K562 (cell line): ENCODE data around the gene FA2H. TPM values are rescaled to one million over a fixed set of nuclear protein-coding genes. Genes with fewer than 3 reads are reported as not detected.

Source experiments
- ATAC-seq: fragments of 200-7000 bp; cut with Tn5 transposase; 3 replicates; pipeline ENCODE4 v1.9.1; 2020; ENCODE audit warnings: moderate library complexity
- BruUV-seq: library from RNA; stranded (reverse); fragments of 400-500 nt; replicated peaks from 2 replicates; lab custom pipeline; 2021; lab: Mats Ljungman, UMichigan
- CTCF ChIA-PET: fragments of 300-600 bp; formaldehyde crosslinking; extraction: SDS; loops from one replicate; lab custom pipeline; 2021; ENCODE audit warnings: low intra/inter-chr PET ratio; lab: Yijun Ruan, JAX
- POLR2A ChIA-PET: fragments of 300-600, 350-650 bp; sonication (Branson Sonifier 250); formaldehyde crosslinking; extraction: SDS; loops from one replicate; lab custom pipeline; 2021; ENCODE audit warnings: antibody characterized with exemption, inconsistent platforms; lab: Yijun Ruan, JAX
- DNase-seq, 4 experiments: peaks; one replicate each; pipeline versions ENCODE4 v3.0.0 to v3.0.0-alpha.2; 2011 to 2018; ENCODE audit warnings: low spot score in 3 of 4, mixed read lengths in 3 of 4; ENCODE audit errors: extremely low read depth in 1 of 4
- FAIRE-seq: peaks from 2 replicates; lab custom pipeline; 2011; peaks lifted over from hg19 to GRCh38; lab: Jason Lieb, UNC
- H2AFZ ChIP-seq: 2 replicates; pipeline ENCODE4 v1.6.0; 2011; ENCODE audit warnings: low read depth, low read length, control low read depth, inconsistent platforms
- H3K27ac ChIP-seq: fragments of 200-600 bp; 3 replicates; pipeline ENCODE4 v1.8.0; 2011; ENCODE audit warnings: low read depth, mild to moderate bottlenecking, control low read depth, inconsistent platforms, low read length, moderate library complexity, mixed read lengths; ENCODE audit errors: extremely low read depth
- H3K27me3 ChIP-seq, 2 experiments: fragments of 300-600 bp in 1 of 2; 2 replicates in 1 of 2; 3 replicates in 1 of 2; pipeline versions ENCODE4 v1.6.0 to v1.8.0; 2011; ENCODE audit warnings: inconsistent platforms in 2 of 2, low read length in 2 of 2, mild to moderate bottlenecking in 1 of 2, mixed read lengths in 1 of 2, moderate library complexity in 1 of 2; ENCODE audit not compliant: control insufficient read depth in 2 of 2, insufficient read depth in 2 of 2
- H3K36me3 ChIP-seq: fragments of 300-600 bp; 3 replicates; pipeline ENCODE4 v1.8.0; 2011; ENCODE audit warnings: mild to moderate bottlenecking, low read length, inconsistent platforms; ENCODE audit not compliant: control insufficient read depth, insufficient read depth
- H3K4me1 ChIP-seq, 2 experiments: fragments of 200-600 bp in 1 of 2; replicated peaks in 1 of 2; 2 replicates in 1 of 2; 3 replicates in 1 of 2; pipeline versions ENCODE4 v1.5.1 to v1.8.0; 2011; ENCODE audit warnings: inconsistent platforms in 2 of 2, low read length in 2 of 2, mild to moderate bottlenecking in 1 of 2, mixed read lengths in 1 of 2, moderate library complexity in 1 of 2; ENCODE audit not compliant: control insufficient read depth in 2 of 2, insufficient read depth in 2 of 2
- H3K4me2 ChIP-seq: 2 replicates; pipeline ENCODE4 v1.6.1; 2011; ENCODE audit warnings: low read length, control low read depth, inconsistent platforms, mixed read lengths; ENCODE audit not compliant: insufficient read depth
- H3K4me3 ChIP-seq: fragments of 200-600 bp; sonication (generic), shearing (Covaris generic); 2 replicates; pipeline ENCODE4 v1.5.1; 2016; ENCODE audit warnings: control low read depth, inconsistent platforms
- H3K79me2 ChIP-seq: fragments of 200-600 bp; 3 replicates; pipeline ENCODE4 v1.8.0; 2011; ENCODE audit warnings: low read length, inconsistent platforms; ENCODE audit not compliant: control insufficient read depth, insufficient read depth
- H3K9ac ChIP-seq, 2 experiments: 2 replicates each; pipeline versions ENCODE4 v1.6.0 to v1.6.1; 2011; ENCODE audit warnings: low read depth in 2 of 2, low read length in 2 of 2, control low read depth in 1 of 2, inconsistent platforms in 1 of 2, mild to moderate bottlenecking in 1 of 2, mixed read lengths in 1 of 2; ENCODE audit not compliant: insufficient read depth in 1 of 2
- H3K9me1 ChIP-seq: one replicate; pipeline ENCODE4 v1.6.0; 2011; ENCODE audit warnings: inconsistent platforms, mild to moderate bottlenecking, low read length, moderate library complexity; ENCODE audit not compliant: control insufficient read depth, insufficient read depth
- H3K9me3 ChIP-seq: replicated peaks from 2 replicates; pipeline ENCODE4 v1.5.1; 2011; ENCODE audit warnings: low read depth, low read length, inconsistent platforms; ENCODE audit not compliant: control insufficient read depth, insufficient read depth
- H4K20me1 ChIP-seq: replicated peaks from 2 replicates; pipeline ENCODE4 v1.6.1; 2011; ENCODE audit warnings: low read length, inconsistent platforms, mixed read lengths; ENCODE audit not compliant: control insufficient read depth, insufficient read depth
- CBX8 ChIP-seq: fragments of 200-600 bp; sonication (generic); IDR thresholded peaks from 2 replicates; pipeline ENCODE4 v1.6.1; 2012; ENCODE audit warnings: borderline replicate concordance, mixed run types, low read depth, mild to moderate bottlenecking, moderate library complexity, mixed read lengths, low read length, control low read depth, inconsistent platforms; ENCODE audit not compliant: poor library complexity, severe bottlenecking; ENCODE audit errors: extremely low read depth
- HNRNPUL1 ChIP-seq: fragments of 200-400 bp; formaldehyde crosslinking; IDR thresholded peaks from 2 replicates; pipeline ENCODE4 v1.6.1; 2017; ENCODE audit warnings: low read length
- MBD2 ChIP-seq: sonication (generic); IDR thresholded peaks from 2 replicates; pipeline ENCODE4 v1.6.1; 2016; ENCODE audit warnings: low read depth, borderline replicate concordance
- NFIC ChIP-seq: fragments of 450-650 bp; IDR thresholded peaks from 2 replicates; pipeline ENCODE4 v1.6.1; 2017; ENCODE audit warnings: mild to moderate bottlenecking, inconsistent platforms
- PYGO2 ChIP-seq: fragments of 450-650 bp; IDR thresholded peaks from 2 replicates; pipeline ENCODE4 v1.6.1; 2016; ENCODE audit warnings: mild to moderate bottlenecking, missing genetic modification characterization, moderate library complexity, missing compliant biosample characterization
- TEAD4 ChIP-seq, 2 experiments: sonication (generic) in 1 of 2; formaldehyde crosslinking in 1 of 2; IDR thresholded peaks; 2 replicates each; pipeline versions ENCODE4 v1.6.1 to v1.8.0; 2012 to 2022; ENCODE audit warnings: borderline replicate concordance in 1 of 2, inconsistent platforms in 1 of 2, low read length in 1 of 2, mild to moderate bottlenecking in 1 of 2, missing genetic modification reagents in 1 of 2
- ZBTB1 ChIP-seq: sonication (generic); formaldehyde crosslinking; IDR thresholded peaks from 2 replicates; pipeline ENCODE4 v1.8.1; 2023; ENCODE audit warnings: missing genetic modification reagents, low read depth, mild to moderate bottlenecking, borderline replicate concordance
- ZSCAN32 ChIP-seq: fragments of 450-650 bp; formaldehyde crosslinking; IDR thresholded peaks from 2 replicates; pipeline ENCODE4 v1.4.0; 2020; ENCODE audit warnings: mild to moderate bottlenecking, moderate library complexity
- WGBS: fragments of 100-300 bp; shearing (Covaris generic); methylation state at CpG from one replicate; pipeline ENCODE4 v1.1.6; 2016; ENCODE audit warnings: low coverage, mixed read lengths; ENCODE audit not compliant: insufficient coverage; ENCODE audit errors: missing lambda C conversion rate; 5-methylcytosine and 5-hydroxymethylcytosine counted together
- in situ Hi-C: fragments of 300-500 bp; cut with MboI; formaldehyde crosslinking; loops from 4 replicates; pipeline ENCODE4 v1.15.0; 2018; ENCODE audit warnings: inconsistent platforms, mixed read lengths
- intact Hi-C: fragments of 100-400 bp; cut with micrococcal nuclease; formaldehyde crosslinking; loops from 2 replicates; pipeline ENCODE4 v1.14.2; 2022
- polyA plus RNA-seq, 8 experiments: library from polyadenylated mRNA; depleted of rRNA in 4 of 8; stranded (reverse) in 5 of 8; unstranded in 3 of 8; fragments of >200 nt; fragmentation: Nextera tagmentation in 2 of 8; fragmentation: Illumina TruSeq in 1 of 8; extraction: Ambion mirVana in 2 of 8; extraction: Trizol in 1 of 8; gene quantifications; 2 replicates each; pipeline versions ENCODE4 v1.2.1 to v1.2.3, GENCODE V29; 2011 to 2014; ENCODE audit warnings: inconsistent platforms in 1 of 8, missing spikeins in 1 of 8
- total RNA-seq, 7 experiments: library from RNA; depleted of rRNA in 6 of 7; stranded (reverse); fragments of >200 nt in 6 of 7; fragmentation: Illumina TruSeq in 2 of 7; extraction: Trizol in 2 of 7; gene quantifications; 2 replicates each; pipeline versions ENCODE4 v1.2.1 to v1.2.3, GENCODE V29; 2011 to 2021; ENCODE audit warnings: low replicate concordance in 1 of 7
- TF ChIP-seq, protein P1 (sequence below): fragments of 150-350 bp; conservative IDR thresholded peaks from 2 replicates; pipeline ENCODE4 v1.6.1; 2014; ENCODE audit warnings: low read length
- TF ChIP-seq, protein P2 (sequence below): fragments of 250-450 bp; sonication (Bioruptor Pico); IDR thresholded peaks from 2 replicates; pipeline ENCODE4 v1.9.0; 2021; ENCODE audit warnings: mild to moderate bottlenecking, inconsistent platforms
- TF ChIP-seq, protein P3 (sequence below): fragments of 450-650 bp; formaldehyde crosslinking; IDR thresholded peaks from 2 replicates; pipeline ENCODE4 v1.4.0; 2020; ENCODE audit warnings: mild to moderate bottlenecking, moderate library complexity

FA2H gene
- total and polyA plus RNA-seq, 9 of the 15 experiments (the other 6 are each of a cell fraction or from before 2014, with no cell fraction given): not detected

DNA sequence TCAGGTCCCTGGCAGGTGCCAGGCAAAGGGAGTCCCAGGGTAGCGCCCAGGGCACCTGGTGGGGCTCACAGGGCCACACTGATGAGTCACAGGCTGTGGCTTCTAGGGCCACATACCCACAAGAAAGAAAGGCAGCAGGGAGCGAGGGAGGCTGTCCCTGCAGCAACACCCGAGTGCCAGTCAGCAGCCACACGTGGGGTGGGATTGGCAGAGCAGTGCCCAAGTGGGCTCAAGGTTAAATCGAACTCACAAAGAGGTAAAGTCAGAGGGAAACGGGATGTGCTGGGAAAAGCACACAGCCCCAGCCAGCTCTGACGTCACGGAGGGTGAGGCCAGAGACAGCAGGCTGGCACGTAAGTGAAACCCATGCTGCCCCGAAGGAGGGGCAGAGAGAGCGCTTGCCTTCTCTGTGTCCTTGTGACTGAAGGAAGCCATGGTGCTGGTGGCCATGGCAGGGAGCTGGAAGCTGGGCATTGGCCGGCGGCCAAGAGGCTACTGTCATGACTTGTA is 33.8 kb downstream of the FA2H start:
- no peaks in the 10 kb centered on the region for H3K36me3 ChIP-seq
- H3K4me3 ChIP-seq: no peak overlapping the region
- H4K20me1 ChIP-seq: no peaks in the 10 kb centered on the region; the same call in 1 of the 2 replicates
- BruUV-seq: no TSS peak
- in situ Hi-C loops (no loop called here), intact Hi-C loops (no loop called here)
- H3K9me1 ChIP-seq: no peaks in the 10 kb centered on the region
- peaks cover 14 to 30% of the 10 kb centered on the region in 2 experiments; a peak in 4 of 5 replicates for H3K4me1 ChIP-seq
- H3K9ac ChIP-seq: no peak overlapping the region
- ChIA-PET POLR2A (no interaction called here), CTCF (no interaction called here)
- 34% methylated on average over 13 of the region's 13 CpGs for whole genome bisulfite sequencing
- no peaks in the 10 kb centered on the region for H3K9me3 ChIP-seq
- ATAC-seq (no peak), DNase-seq (no peak), FAIRE-seq (no peak)
- H3K27me3 ChIP-seq: peaks cover 6 to 51% of the 10 kb centered on the region in 2 experiments; a peak in 4 of 5 replicates
- H2AFZ ChIP-seq: no peak overlapping the region
- no peaks in the 10 kb centered on the region for H3K79me2 ChIP-seq
- H3K4me2 ChIP-seq: no peak overlapping the region
- H3K27ac ChIP-seq: no peak overlapping the region
- TF ChIP-seq, protein P1, sequence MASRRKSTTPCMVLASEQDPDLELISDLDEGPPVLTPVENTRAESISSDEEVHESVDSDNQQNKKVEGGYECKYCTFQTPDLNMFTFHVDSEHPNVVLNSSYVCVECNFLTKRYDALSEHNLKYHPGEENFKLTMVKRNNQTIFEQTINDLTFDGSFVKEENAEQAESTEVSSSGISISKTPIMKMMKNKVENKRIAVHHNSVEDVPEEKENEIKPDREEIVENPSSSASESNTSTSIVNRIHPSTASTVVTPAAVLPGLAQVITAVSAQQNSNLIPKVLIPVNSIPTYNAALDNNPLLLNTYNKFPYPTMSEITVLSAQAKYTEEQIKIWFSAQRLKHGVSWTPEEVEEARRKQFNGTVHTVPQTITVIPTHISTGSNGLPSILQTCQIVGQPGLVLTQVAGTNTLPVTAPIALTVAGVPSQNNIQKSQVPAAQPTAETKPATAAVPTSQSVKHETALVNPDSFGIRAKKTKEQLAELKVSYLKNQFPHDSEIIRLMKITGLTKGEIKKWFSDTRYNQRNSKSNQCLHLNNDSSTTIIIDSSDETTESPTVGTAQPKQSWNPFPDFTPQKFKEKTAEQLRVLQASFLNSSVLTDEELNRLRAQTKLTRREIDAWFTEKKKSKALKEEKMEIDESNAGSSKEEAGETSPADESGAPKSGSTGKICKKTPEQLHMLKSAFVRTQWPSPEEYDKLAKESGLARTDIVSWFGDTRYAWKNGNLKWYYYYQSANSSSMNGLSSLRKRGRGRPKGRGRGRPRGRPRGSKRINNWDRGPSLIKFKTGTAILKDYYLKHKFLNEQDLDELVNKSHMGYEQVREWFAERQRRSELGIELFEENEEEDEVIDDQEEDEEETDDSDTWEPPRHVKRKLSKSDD: no peak
- TF ChIP-seq NFIC (peak; percentile 71), CBX8 (no peak), ZSCAN32 (CRISPR knock-in tag) (no peak), ZBTB1 (no peak), HNRNPUL1 (no peak), TEAD4 (IDR thresholded peaks at IDR 0.05; ENCODE audit: low read length) (no peak), TEAD4 (CRISPR knock-in tag; IDR thresholded peaks at IDR 0.05; ENCODE audit: borderline replicate concordance) (no peak), PYGO2 (no peak), MBD2 (no peak)
- TF ChIP-seq, protein P2, sequence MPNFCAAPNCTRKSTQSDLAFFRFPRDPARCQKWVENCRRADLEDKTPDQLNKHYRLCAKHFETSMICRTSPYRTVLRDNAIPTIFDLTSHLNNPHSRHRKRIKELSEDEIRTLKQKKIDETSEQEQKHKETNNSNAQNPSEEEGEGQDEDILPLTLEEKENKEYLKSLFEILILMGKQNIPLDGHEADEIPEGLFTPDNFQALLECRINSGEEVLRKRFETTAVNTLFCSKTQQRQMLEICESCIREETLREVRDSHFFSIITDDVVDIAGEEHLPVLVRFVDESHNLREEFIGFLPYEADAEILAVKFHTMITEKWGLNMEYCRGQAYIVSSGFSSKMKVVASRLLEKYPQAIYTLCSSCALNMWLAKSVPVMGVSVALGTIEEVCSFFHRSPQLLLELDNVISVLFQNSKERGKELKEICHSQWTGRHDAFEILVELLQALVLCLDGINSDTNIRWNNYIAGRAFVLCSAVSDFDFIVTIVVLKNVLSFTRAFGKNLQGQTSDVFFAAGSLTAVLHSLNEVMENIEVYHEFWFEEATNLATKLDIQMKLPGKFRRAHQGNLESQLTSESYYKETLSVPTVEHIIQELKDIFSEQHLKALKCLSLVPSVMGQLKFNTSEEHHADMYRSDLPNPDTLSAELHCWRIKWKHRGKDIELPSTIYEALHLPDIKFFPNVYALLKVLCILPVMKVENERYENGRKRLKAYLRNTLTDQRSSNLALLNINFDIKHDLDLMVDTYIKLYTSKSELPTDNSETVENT (CRISPR knock-in tag): no peak
- TF ChIP-seq, protein P3, sequence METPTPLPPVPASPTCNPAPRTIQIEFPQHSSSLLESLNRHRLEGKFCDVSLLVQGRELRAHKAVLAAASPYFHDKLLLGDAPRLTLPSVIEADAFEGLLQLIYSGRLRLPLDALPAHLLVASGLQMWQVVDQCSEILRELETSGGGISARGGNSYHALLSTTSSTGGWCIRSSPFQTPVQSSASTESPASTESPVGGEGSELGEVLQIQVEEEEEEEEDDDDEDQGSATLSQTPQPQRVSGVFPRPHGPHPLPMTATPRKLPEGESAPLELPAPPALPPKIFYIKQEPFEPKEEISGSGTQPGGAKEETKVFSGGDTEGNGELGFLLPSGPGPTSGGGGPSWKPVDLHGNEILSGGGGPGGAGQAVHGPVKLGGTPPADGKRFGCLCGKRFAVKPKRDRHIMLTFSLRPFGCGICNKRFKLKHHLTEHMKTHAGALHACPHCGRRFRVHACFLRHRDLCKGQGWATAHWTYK (CRISPR knock-in tag): no peak
